MM.1S (cell line): Measurements from ENCODE around the gene RREB1.
"Not testable (repeated sequence)": the region's sequence is repeated elsewhere in the genome, so short reads cannot be mapped to it uniquely, and the experiment has no call there.

Experiments used
- DNase-seq: peaks from one replicate; pipeline ENCODE4 v3.0.0-alpha.2; 2015
- H2AFZ ChIP-seq: fragments of 300-600 bp; sonication (generic); 2 replicates; pipeline ENCODE4 v1.6.0; 2016; ENCODE audit warnings: antibody characterized with exemption, low read length
- H3F3A ChIP-seq: fragments of 300-600 bp; sonication (generic); 2 replicates; pipeline ENCODE4 v1.6.1; 2016; ENCODE audit warnings: mild to moderate bottlenecking, antibody characterized with exemption, low read length, moderate library complexity, mixed read lengths; ENCODE audit not compliant: insufficient read depth
- H3K27ac ChIP-seq: fragments of 300-600 bp; sonication (generic); 2 replicates; pipeline ENCODE4 v1.5.1; 2016; ENCODE audit warnings: mild to moderate bottlenecking, low read length
- H3K27me3 ChIP-seq: fragments of 300-600 bp; sonication (generic); replicated peaks from 2 replicates; pipeline ENCODE4 v1.6.0; 2016; ENCODE audit warnings: low read length; ENCODE audit not compliant: insufficient read depth
- H3K36me3 ChIP-seq: fragments of 300-600 bp; sonication (generic); replicated peaks from 2 replicates; pipeline ENCODE4 v1.6.1; 2016; ENCODE audit warnings: mild to moderate bottlenecking, low read length, mixed read lengths; ENCODE audit not compliant: insufficient read depth
- H3K4me1 ChIP-seq: fragments of 300-600 bp; sonication (generic); 2 replicates; pipeline ENCODE4 v1.6.1; 2016; ENCODE audit warnings: low read length, mixed read lengths
- H3K4me2 ChIP-seq: fragments of 300-600 bp; sonication (generic); 2 replicates; pipeline ENCODE4 v1.6.0; 2016; ENCODE audit warnings: low read depth, low read length
- H3K4me3 ChIP-seq: fragments of 300-600 bp; sonication (generic); 2 replicates; pipeline ENCODE4 v1.5.1; 2016; ENCODE audit warnings: low read length, mixed read lengths
- H3K79me2 ChIP-seq: fragments of 300-600 bp; sonication (generic); 2 replicates; pipeline ENCODE4 v1.6.1; 2016; ENCODE audit warnings: mixed run types, low read length, mixed read lengths
- H3K9ac ChIP-seq: fragments of 300-600 bp; sonication (generic); 2 replicates; pipeline ENCODE4 v1.6.1; 2016; ENCODE audit warnings: low read length, mixed read lengths
- H3K9me2 ChIP-seq: fragments of 300-600 bp; sonication (generic); replicated peaks from 2 replicates; pipeline ENCODE4 v1.6.1; 2016; ENCODE audit warnings: mild to moderate bottlenecking, low read length, mixed read lengths; ENCODE audit not compliant: insufficient read depth
- H3K9me3 ChIP-seq: fragments of 300-600 bp; sonication (generic); replicated peaks from 2 replicates; pipeline ENCODE4 v1.6.1; 2016; ENCODE audit warnings: mild to moderate bottlenecking, low read length, mixed read lengths; ENCODE audit not compliant: insufficient read depth
- H4K20me1 ChIP-seq: fragments of 300-600 bp; sonication (generic); 2 replicates; pipeline ENCODE4 v1.6.1; 2016; ENCODE audit warnings: mild to moderate bottlenecking, low read length, moderate library complexity, mixed read lengths; ENCODE audit not compliant: insufficient read depth
- EZH2 ChIP-seq: fragments of 300-600 bp; sonication (generic); optimal IDR thresholded peaks from 2 replicates; pipeline ENCODE3; 2017; ENCODE audit warnings: low read depth, mild to moderate bottlenecking, antibody characterized with exemption, low read length, mixed read lengths
- EZH2phosphoT487 ChIP-seq: fragments of 300-600 bp; sonication (generic); IDR thresholded peaks from 2 replicates; pipeline ENCODE4 v1.6.1; 2018; ENCODE audit warnings: antibody characterized with exemption, low read length
- TF ChIP-seq, protein P1 (sequence below): fragments of 300-600 bp; sonication (generic); IDR thresholded peaks from 2 replicates; pipeline ENCODE4 v1.5.1; 2016; ENCODE audit warnings: antibody characterized with exemption, low read length, mixed read lengths

The RREB1 gene

GRCh38 chr6:7261852-7262461, 154.2 kb downstream of the RREB1 start:
- no peaks in the 10 kb centered on the region for H3K79me2 ChIP-seq
- peak overlapping the region; percentile 82; the same call in 1 of the 2 replicates for H3K4me2 ChIP-seq
- no peak overlapping the region for H3K9ac ChIP-seq
- no peak overlapping the region for H2AFZ ChIP-seq
- no peak overlapping the region for H3K27ac ChIP-seq
- H3F3A ChIP-seq = no peaks in the 10 kb centered on the region
- no peaks in the 10 kb centered on the region for H3K36me3 ChIP-seq
- no peaks in the 10 kb centered on the region for H4K20me1 ChIP-seq
- DNase-seq = no peak
- H3K4me3 ChIP-seq = peak overlapping the region; percentile 55; the same call in 1 of the 2 replicates
- H3K9me3 ChIP-seq = no peaks in the 10 kb centered on the region
- no peaks in the 10 kb centered on the region for H3K4me1 ChIP-seq
- TF ChIP-seq, protein P1, sequence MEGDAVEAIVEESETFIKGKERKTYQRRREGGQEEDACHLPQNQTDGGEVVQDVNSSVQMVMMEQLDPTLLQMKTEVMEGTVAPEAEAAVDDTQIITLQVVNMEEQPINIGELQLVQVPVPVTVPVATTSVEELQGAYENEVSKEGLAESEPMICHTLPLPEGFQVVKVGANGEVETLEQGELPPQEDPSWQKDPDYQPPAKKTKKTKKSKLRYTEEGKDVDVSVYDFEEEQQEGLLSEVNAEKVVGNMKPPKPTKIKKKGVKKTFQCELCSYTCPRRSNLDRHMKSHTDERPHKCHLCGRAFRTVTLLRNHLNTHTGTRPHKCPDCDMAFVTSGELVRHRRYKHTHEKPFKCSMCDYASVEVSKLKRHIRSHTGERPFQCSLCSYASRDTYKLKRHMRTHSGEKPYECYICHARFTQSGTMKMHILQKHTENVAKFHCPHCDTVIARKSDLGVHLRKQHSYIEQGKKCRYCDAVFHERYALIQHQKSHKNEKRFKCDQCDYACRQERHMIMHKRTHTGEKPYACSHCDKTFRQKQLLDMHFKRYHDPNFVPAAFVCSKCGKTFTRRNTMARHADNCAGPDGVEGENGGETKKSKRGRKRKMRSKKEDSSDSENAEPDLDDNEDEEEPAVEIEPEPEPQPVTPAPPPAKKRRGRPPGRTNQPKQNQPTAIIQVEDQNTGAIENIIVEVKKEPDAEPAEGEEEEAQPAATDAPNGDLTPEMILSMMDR = no peak
- no peak for TF ChIP-seq EZH2
- no peak for TF ChIP-seq EZH2phosphoT487
- H3K27me3 ChIP-seq = peaks cover 11% of the 10 kb centered on the region
- H3K9me2 ChIP-seq = no peaks in the 10 kb centered on the region

DNA sequence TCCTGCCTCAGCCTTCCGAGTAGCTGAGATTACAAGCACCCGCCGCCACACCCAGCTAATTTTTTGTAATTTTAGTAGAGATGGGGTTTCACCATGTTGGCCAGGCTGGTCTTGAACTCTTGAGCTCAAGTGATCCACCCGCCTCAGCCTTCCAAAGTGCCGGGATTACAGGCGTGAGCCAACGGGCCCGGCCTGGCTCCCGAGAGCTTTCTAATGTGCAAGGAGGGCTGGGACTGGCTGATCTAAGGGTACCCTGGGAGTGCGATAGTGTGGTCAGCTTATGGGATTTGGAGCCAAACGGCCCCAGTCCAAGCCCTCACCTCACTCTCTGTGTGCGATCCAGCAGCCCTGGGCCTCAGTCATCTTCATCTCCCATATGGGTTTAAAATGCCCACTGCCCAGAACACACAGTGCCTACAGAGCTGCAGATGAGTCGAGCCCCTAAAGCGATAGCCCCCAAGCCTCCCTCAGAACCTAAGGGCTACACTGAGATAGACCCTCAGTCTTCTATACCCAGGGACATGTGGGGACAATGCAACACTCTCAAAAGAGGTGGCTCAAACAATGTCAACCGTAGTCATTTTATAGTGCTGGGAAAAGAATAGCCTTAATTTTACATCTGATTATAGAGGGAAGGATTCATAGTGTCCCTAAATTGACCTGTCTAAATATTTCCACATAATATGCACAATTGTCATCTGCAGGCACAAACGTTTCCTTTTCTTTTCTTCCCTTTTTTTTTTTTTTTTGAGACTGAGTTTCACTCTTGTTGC, 155.2 kb downstream of the RREB1 start:
- Histone ChIP-seq H3K9me2 (no peaks in the 10 kb centered on the region), H3K4me1 (no peaks in the 10 kb centered on the region), H3F3A (no peaks in the 10 kb centered on the region), H4K20me1 (no peaks in the 10 kb centered on the region), H3K9me3 (no peaks in the 10 kb centered on the region), H3K4me3 (no peak overlapping the region), H2AFZ (no peak overlapping the region), H3K4me2 (no peak overlapping the region), H3K36me3 (no peaks in the 10 kb centered on the region), H3K9ac (no peak overlapping the region), H3K79me2 (no peaks in the 10 kb centered on the region), H3K27ac (no peak overlapping the region), H3K27me3 (peaks cover 11% of the 10 kb centered on the region)
- TF ChIP-seq, protein P1 = no peak
- TF ChIP-seq EZH2phosphoT487 (no peak), EZH2 (no peak)
- DNase-seq = no peak

GRCh38 chr6:7263519-7263805, 155.7 kb downstream of the RREB1 start:
- not testable (repeated sequence) for H3K36me3 ChIP-seq, H3K4me3 ChIP-seq, H3K9ac ChIP-seq, H3K4me1 ChIP-seq, H3K27ac ChIP-seq, H4K20me1 ChIP-seq, H3K4me2 ChIP-seq, H3F3A ChIP-seq, H3K9me2 ChIP-seq, H2AFZ ChIP-seq, H3K79me2 ChIP-seq, DNase-seq, H3K9me3 ChIP-seq
- peaks cover 11% of the 10 kb centered on the region for H3K27me3 ChIP-seq

- no peak for DNase-seq
- no peaks in the 10 kb centered on the region for H3K4me1 ChIP-seq
- no peak overlapping the region for H3K4me2 ChIP-seq
- no peaks in the 10 kb centered on the region for H3F3A ChIP-seq
- H3K27me3 ChIP-seq = peaks cover 11% of the 10 kb centered on the region
- TF ChIP-seq, protein P1 = no peak
- TF ChIP-seq EZH2phosphoT487 (no peak), EZH2 (no peak)
- no peaks in the 10 kb centered on the region for H3K9me3 ChIP-seq
- H3K36me3 ChIP-seq = no peaks in the 10 kb centered on the region
- no peaks in the 10 kb centered on the region for H3K79me2 ChIP-seq
- no peak overlapping the region for H3K4me3 ChIP-seq
- no peak overlapping the region for H3K9ac ChIP-seq
- no peak overlapping the region for H2AFZ ChIP-seq
- H3K9me2 ChIP-seq = no peaks in the 10 kb centered on the region
- H4K20me1 ChIP-seq = no peaks in the 10 kb centered on the region
- H3K27ac ChIP-seq = no peak overlapping the region
Observed at GRCh38 chr6:7264041-7264440, 156.3 kb downstream of the RREB1 start.
